Neural cell (in vitro differentiated cells): ENCODE results near the gene ZNF853. TPM values are rescaled to one million over a fixed set of nuclear protein-coding genes. Genes with fewer than 3 reads are reported as not detected.

ENCODE experiments used
- H2AFZ ChIP-seq: fragments of 200-600, 300-800 bp; sonication (generic), shearing (Covaris generic); 2 replicates; pipeline ENCODE4 v1.6.0; 2014; ENCODE audit warnings: low read depth, mild to moderate bottlenecking, antibody characterized with exemption, low read length, moderate library complexity
- H3F3A ChIP-seq: fragments of 200-600 bp; shearing (Covaris generic); 2 replicates; pipeline ENCODE4 v1.6.1; 2016; ENCODE audit warnings: mild to moderate bottlenecking, moderate library complexity, mixed read lengths, antibody characterized with exemption, low read length; ENCODE audit not compliant: insufficient read depth, poor library complexity, severe bottlenecking
- H3K27ac ChIP-seq: fragments of 200-600, 300-800 bp; sonication (generic), shearing (Covaris generic); 2 replicates; pipeline ENCODE4 v1.5.1; 2014; ENCODE audit warnings: mild to moderate bottlenecking, low read length, moderate library complexity
- H3K27me3 ChIP-seq: fragments of 300-800, 200-600 bp; sonication (generic), shearing (Covaris generic); 2 replicates; pipeline ENCODE4 v1.6.0; 2014; ENCODE audit warnings: mild to moderate bottlenecking, low read depth, low read length, moderate library complexity; ENCODE audit not compliant: insufficient read depth
- H3K36me3 ChIP-seq: fragments of 300-800, 200-600 bp; sonication (generic), shearing (Covaris generic); 2 replicates; pipeline ENCODE4 v1.5.1; 2014; ENCODE audit warnings: mild to moderate bottlenecking, antibody characterized with exemption, low read length, moderate library complexity; ENCODE audit not compliant: insufficient read depth
- H3K4me2 ChIP-seq: fragments of 300-800, 200-600 bp; sonication (generic), shearing (Covaris generic); 2 replicates; pipeline ENCODE4 v1.6.0; 2014; ENCODE audit warnings: mild to moderate bottlenecking, low read length
- H3K4me3 ChIP-seq: fragments of 300-800, 200-600 bp; sonication (generic), shearing (Covaris generic); 2 replicates; pipeline ENCODE4 v1.5.1; 2014; ENCODE audit warnings: mild to moderate bottlenecking, low read length, moderate library complexity
- H3K79me2 ChIP-seq: fragments of 200-600 bp; shearing (Covaris generic); replicated peaks from 2 replicates; pipeline ENCODE4 v1.6.0; 2014; ENCODE audit warnings: mild to moderate bottlenecking, low read length, moderate library complexity; ENCODE audit not compliant: insufficient read depth
- H3K9ac ChIP-seq: fragments of 300-800, 200-600 bp; sonication (generic), shearing (Covaris generic); 2 replicates; pipeline ENCODE4 v1.6.1; 2016; ENCODE audit warnings: mild to moderate bottlenecking, low read length, mixed read lengths
- H3K9me2 ChIP-seq: fragments of 200-600 bp; shearing (Covaris generic); 2 replicates; pipeline ENCODE4 v1.6.1; 2016; ENCODE audit warnings: mild to moderate bottlenecking, low read length, mixed read lengths; ENCODE audit not compliant: insufficient read depth
- H3K9me3 ChIP-seq: fragments of 200-600, 300-800 bp; sonication (generic), shearing (Covaris generic); 2 replicates; pipeline ENCODE4 v1.6.1; 2016; ENCODE audit warnings: mild to moderate bottlenecking, mixed run types, low read length, moderate library complexity, mixed read lengths
- H4K20me1 ChIP-seq: fragments of 200-600 bp; shearing (Covaris generic); 2 replicates; pipeline ENCODE4 v1.6.1; 2016; ENCODE audit warnings: mild to moderate bottlenecking, mixed run types; ENCODE audit not compliant: insufficient read depth
- CTCF ChIP-seq: fragments of 450-650 bp; IDR thresholded peaks from 2 replicates; pipeline ENCODE4 v1.5.1; 2014; ENCODE audit warnings: antibody characterized with exemption, mild to moderate bottlenecking, moderate library complexity; ENCODE audit not compliant: poor library complexity, severe bottlenecking
- EZH2 ChIP-seq: fragments of 200-600, 300-800 bp; shearing (Covaris generic), sonication (generic); IDR thresholded peaks from 2 replicates; pipeline ENCODE4 v1.6.1; 2014; ENCODE audit warnings: antibody characterized with exemption, low read length, borderline replicate concordance, mild to moderate bottlenecking; ENCODE audit not compliant: insufficient read depth, poor library complexity, severe bottlenecking
- MXI1 ChIP-seq: fragments of 450-650 bp; conservative IDR thresholded peaks from 2 replicates; pipeline ENCODE4 v1.6.1; 2014; ENCODE audit warnings: antibody characterized with exemption, mild to moderate bottlenecking; ENCODE audit not compliant: poor library complexity, severe bottlenecking
- POLR2AphosphoS5 ChIP-seq: IDR thresholded peaks from 2 replicates; pipeline ENCODE4 v1.6.1; 2012
- RAD21 ChIP-seq: fragments of 450-650 bp; conservative IDR thresholded peaks from 2 replicates; pipeline ENCODE4 v1.6.1; 2014; ENCODE audit warnings: antibody characterized with exemption, mild to moderate bottlenecking, moderate library complexity
- SMC3 ChIP-seq: fragments of 450-650 bp; conservative IDR thresholded peaks from 2 replicates; pipeline ENCODE4 v1.6.1; 2014; ENCODE audit warnings: antibody characterized with exemption, mild to moderate bottlenecking, moderate library complexity; ENCODE audit not compliant: poor library complexity
- TAF1 ChIP-seq: IDR thresholded peaks from 2 replicates; pipeline ENCODE4 v1.6.1; 2012; ENCODE audit warnings: low read depth
- polyA plus RNA-seq: library from polyadenylated mRNA; depleted of rRNA; stranded (reverse); fragments of >200 nt; gene quantifications from 2 replicates; pipeline ENCODE4 v1.2.3, GENCODE V29; 2014

Gene ZNF853
- polyA plus RNA-seq, 1 donor from 2014 or later: 8.7 TPM

- H3K27ac ChIP-seq: no peak overlapping the region
- no peaks in the 10 kb centered on the region for H3K9me3 ChIP-seq
- no peaks in the 10 kb centered on the region for H4K20me1 ChIP-seq
- no peaks in the 10 kb centered on the region for H3K9me2 ChIP-seq
- H3K4me2 ChIP-seq: no peak overlapping the region
- H3K27me3 ChIP-seq: no peaks in the 10 kb centered on the region
- no peaks in the 10 kb centered on the region for H3K79me2 ChIP-seq
- H3K4me3 ChIP-seq: no peak overlapping the region
- H3K36me3 ChIP-seq: no peaks in the 10 kb centered on the region
- no peak overlapping the region for H3K9ac ChIP-seq
- no peak overlapping the region for H2AFZ ChIP-seq
- H3F3A ChIP-seq: no peaks in the 10 kb centered on the region
- TF ChIP-seq CTCF (no peak), EZH2 (no peak), SMC3 (no peak)
Measured at GRCh38 chr7:6606866-6607583, 8.4 kb upstream of the ZNF853 start.

GRCh38 chr7:6607651-6608051 lies 7.8 kb upstream of the ZNF853 start:
- H3K36me3 ChIP-seq: no peaks in the 10 kb centered on the region
- H3K27me3 ChIP-seq: no peaks in the 10 kb centered on the region
- H3K79me2 ChIP-seq: no peaks in the 10 kb centered on the region

GRCh38 chr7:6608081-6608480 lies 7.3 kb upstream of the ZNF853 start:
- H3K27me3 ChIP-seq: no peaks in the 10 kb centered on the region
- H3K9me2 ChIP-seq: no peaks in the 10 kb centered on the region
- no peaks in the 10 kb centered on the region for H3K79me2 ChIP-seq
- no peak overlapping the region for H3K4me3 ChIP-seq
- no peaks in the 10 kb centered on the region for H3K9me3 ChIP-seq
- no peak overlapping the region for H3K9ac ChIP-seq
- no peaks in the 10 kb centered on the region for H3K36me3 ChIP-seq
- H3F3A ChIP-seq: no peaks in the 10 kb centered on the region
- H4K20me1 ChIP-seq: no peaks in the 10 kb centered on the region
- no peak overlapping the region for H2AFZ ChIP-seq
- no peak overlapping the region for H3K4me2 ChIP-seq
- no peak for TF ChIP-seq POLR2AphosphoS5
- no peak for TF ChIP-seq TAF1
- no peak for TF ChIP-seq SMC3
- TF ChIP-seq MXI1: no peak
- TF ChIP-seq RAD21: no peak
- H3K27ac ChIP-seq: no peak overlapping the region

More at GRCh38 chr7:6607651-6608051, 7.8 kb upstream of the ZNF853 start:
- no peaks in the 10 kb centered on the region for H4K20me1 ChIP-seq
- no peak overlapping the region for H3K4me2 ChIP-seq
- no peaks in the 10 kb centered on the region for H3K9me3 ChIP-seq
- no peaks in the 10 kb centered on the region for H3K9me2 ChIP-seq
- no peak overlapping the region for H3K4me3 ChIP-seq
- no peaks in the 10 kb centered on the region for H3F3A ChIP-seq
- H3K27ac ChIP-seq: no peak overlapping the region
- no peak overlapping the region for H2AFZ ChIP-seq
- H3K9ac ChIP-seq: no peak overlapping the region
- TF ChIP-seq POLR2AphosphoS5 (no peak), EZH2 (no peak), MXI1 (no peak)
